Esophagus (tissue), 2 donors: Measurements from ENCODE around the gene KIAA0040. TPM values are rescaled to one million over a fixed set of nuclear protein-coding genes. Genes with fewer than 3 reads are reported as not detected.
"Not testable (repeated sequence)": the region's sequence is repeated elsewhere in the genome, so short reads cannot be mapped to it uniquely, and the experiment has no call there.

ENCODE experiments used
- H3K27ac ChIP-seq, 2 donors: one replicate each; pipeline ENCODE4 v1.5.1; 2013; ENCODE audit warnings: low read depth in 2 of 2, mild to moderate bottlenecking in 2 of 2, inconsistent platforms in 1 of 2, low read length in 1 of 2, moderate library complexity in 1 of 2
- H3K27me3 ChIP-seq, 2 donors: one replicate each; pipeline ENCODE4 v1.6.1; 2013; ENCODE audit warnings: low read length in 2 of 2, control low read depth in 1 of 2, mild to moderate bottlenecking in 1 of 2; ENCODE audit not compliant: insufficient read depth in 2 of 2, control insufficient read depth in 1 of 2
- H3K36me3 ChIP-seq, 2 donors: one replicate each; pipeline ENCODE4 v1.6.1; 2013; ENCODE audit warnings: low read length in 1 of 2; ENCODE audit not compliant: control insufficient read depth in 2 of 2, insufficient read depth in 2 of 2
- H3K4me1 ChIP-seq, 2 donors: one replicate each; pipeline ENCODE4 v1.6.1; 2013; ENCODE audit warnings: low read length in 1 of 2; ENCODE audit not compliant: control insufficient read depth in 2 of 2, insufficient read depth in 2 of 2
- H3K4me3 ChIP-seq, 2 donors: one replicate each; pipeline ENCODE4 v1.5.1; 2013; ENCODE audit warnings: low read length in 2 of 2, mild to moderate bottlenecking in 2 of 2, low read depth in 1 of 2, moderate library complexity in 1 of 2
- H3K9me3 ChIP-seq, 2 donors: one replicate each; pipeline ENCODE4 v1.6.1; 2013; ENCODE audit warnings: mild to moderate bottlenecking in 2 of 2, low read depth in 1 of 2, low read length in 1 of 2, moderate library complexity in 1 of 2; ENCODE audit not compliant: control insufficient read depth in 2 of 2, insufficient read depth in 1 of 2
- WGBS, 2 donors: extraction: QIAGEN DNeasy Blood & Tissue Kit; methylation state at CpG; one replicate each; pipeline ENCODE4 v1.1.7; 2013; 5-methylcytosine and 5-hydroxymethylcytosine counted together
- polyA plus RNA-seq, 2 donors: library from polyadenylated mRNA; stranded (reverse); fragments of 200-250 nt; gene quantifications; one replicate each; pipeline ENCODE4 v1.2.3, GENCODE V29; 2013
- donor health status: healthy with polysubstance abuse.
- donor health status: Bipolar disorder and iron deficiency.

The KIAA0040 gene
- polyA plus RNA-seq, 2 donors = 2.3 to 4.0 TPM

GRCh38 chr1:175126347-175126746 lies 66.2 kb downstream of the KIAA0040 start:
- Histone ChIP-seq H3K27ac (no peak overlapping the region), H3K4me1 (peaks cover 0 to 3% of the 10 kb centered on the region in 2 donors), H3K4me3 (no peak overlapping the region), H3K9me3 (no peaks in the 10 kb centered on the region), H3K36me3 (no peaks in the 10 kb centered on the region), H3K27me3 (no peaks in the 10 kb centered on the region)
- WGBS, 2 donors = 38 to 55% methylated on average over 4 of the region's 4 CpGs

- Histone ChIP-seq H3K4me3 (no peak overlapping the region), H3K4me1 (peaks cover 0 to 3% of the 10 kb centered on the region in 2 donors), H3K36me3 (no peaks in the 10 kb centered on the region), H3K27me3 (no peaks in the 10 kb centered on the region), H3K9me3 (no peaks in the 10 kb centered on the region), H3K27ac (no peak overlapping the region)
- WGBS, 2 donors = 47 to 69% methylated on average over 1 of the region's 1 CpG
These were observed 67.7 kb downstream of the KIAA0040 start for GRCh38 chr1:175124861-175125260.

- Histone ChIP-seq H3K4me1 (no peaks in the 10 kb centered on the region), H3K27ac (no peak overlapping the region), H3K36me3 (no peaks in the 10 kb centered on the region), H3K4me3 (no peak overlapping the region), H3K27me3 (no peaks in the 10 kb centered on the region), H3K9me3 (no peaks in the 10 kb centered on the region)
- WGBS, 2 donors = 94 to 96% methylated on average over 1 of the region's 1 CpG
These were observed 72.1 kb downstream of the KIAA0040 start for GRCh38 chr1:175120511-175120910.

GRCh38 chr1:175118375-175119367 lies 73.9 kb downstream of the KIAA0040 start:
- no peaks in the 10 kb centered on the region for H3K4me1 ChIP-seq
- H3K4me3 ChIP-seq = no peak overlapping the region
- H3K9me3 ChIP-seq = peaks cover 0 to 5% of the 10 kb centered on the region in 2 donors
- WGBS, 2 donors = 83 to 86% methylated on average over 13 of the region's 13 CpGs
- H3K27ac ChIP-seq = no peak overlapping the region
- H3K27me3 ChIP-seq = no peaks in the 10 kb centered on the region
- H3K36me3 ChIP-seq = no peaks in the 10 kb centered on the region

- Histone ChIP-seq H3K9me3 (peaks cover 0 to 5% of the 10 kb centered on the region in 2 donors), H3K27me3 (no peaks in the 10 kb centered on the region), H3K4me3 (no peak overlapping the region), H3K4me1 (no peaks in the 10 kb centered on the region), H3K27ac (no peak overlapping the region), H3K36me3 (no peaks in the 10 kb centered on the region)
- 72 to 75% methylated on average over 11 of the region's 11 CpGs for WGBS, 2 donors
These were observed 75.7 kb downstream of the KIAA0040 start for GRCh38 chr1:175116903-175117302.

- peaks cover 0 to 5% of the 10 kb centered on the region in 2 donors for H3K9me3 ChIP-seq
- H3K4me1 ChIP-seq = no peaks in the 10 kb centered on the region
- no peaks in the 10 kb centered on the region for H3K27me3 ChIP-seq
- WGBS, 2 donors = 43 to 61% methylated on average over 1 of the region's 1 CpG
- H3K27ac ChIP-seq = no peak overlapping the region
- H3K36me3 ChIP-seq = no peaks in the 10 kb centered on the region
- H3K4me3 ChIP-seq = no peak overlapping the region
These were observed 76.3 kb downstream of the KIAA0040 start for GRCh38 chr1:175116210-175116798.

- Histone ChIP-seq H3K27ac (no peak overlapping the region), H3K4me3 (no peak overlapping the region), H3K27me3 (no peaks in the 10 kb centered on the region), H3K36me3 (no peaks in the 10 kb centered on the region), H3K9me3 (peaks cover 0 to 5% of the 10 kb centered on the region in 2 donors), H3K4me1 (no peaks in the 10 kb centered on the region)
- 53 to 66% methylated on average over 2 of the region's 2 CpGs for WGBS, 2 donors
These were observed 77.6 kb downstream of the KIAA0040 start for GRCh38 chr1:175114996-175115395.

GRCh38 chr1:175108331-175108820 lies 84.2 kb downstream of the KIAA0040 start:
- not testable (repeated sequence) for H3K27ac ChIP-seq, H3K36me3 ChIP-seq, H3K9me3 ChIP-seq, H3K27me3 ChIP-seq, H3K4me1 ChIP-seq, H3K4me3 ChIP-seq
- 94 to 96% methylated on average over 20 to 24 of the region's 25 CpGs for WGBS, 2 donors
